ENCODE measurements around the gene SIGLEC8. TPM values are rescaled to one million over a fixed set of nuclear protein-coding genes. Genes with fewer than 3 reads are reported as not detected.
A peak's percentile ranks its signal among the peaks of the same experiment; 100 is the strongest.
"Not testable (repeated sequence)": the region's sequence is repeated elsewhere in the genome, so short reads cannot be mapped to it uniquely, and the experiment has no call there.

SIGLEC8 gene
- polyA plus RNA-seq, 12 donors: 0.08 to 0.29 (median 0.17) TPM; not detected in 8

- peak; percentile 54 for DNase-seq
Measured at GRCh38 chr19:51473009-51473707, 14.9 kb upstream of the SIGLEC8 start.

- DNase-seq: no peak
Measured at GRCh38 chr19:51472607-51473006, 14.4 kb upstream of the SIGLEC8 start.

- DNase-seq: no peak
Measured at GRCh38 chr19:51471527-51471926, 13.3 kb upstream of the SIGLEC8 start.

- DNase-seq: no peak
Measured at GRCh38 chr19:51470966-51471365, 12.7 kb upstream of the SIGLEC8 start.

GRCh38 chr19:51469629-51470028, 11.4 kb upstream of the SIGLEC8 start:
- DNase-seq: no peak

DNA sequence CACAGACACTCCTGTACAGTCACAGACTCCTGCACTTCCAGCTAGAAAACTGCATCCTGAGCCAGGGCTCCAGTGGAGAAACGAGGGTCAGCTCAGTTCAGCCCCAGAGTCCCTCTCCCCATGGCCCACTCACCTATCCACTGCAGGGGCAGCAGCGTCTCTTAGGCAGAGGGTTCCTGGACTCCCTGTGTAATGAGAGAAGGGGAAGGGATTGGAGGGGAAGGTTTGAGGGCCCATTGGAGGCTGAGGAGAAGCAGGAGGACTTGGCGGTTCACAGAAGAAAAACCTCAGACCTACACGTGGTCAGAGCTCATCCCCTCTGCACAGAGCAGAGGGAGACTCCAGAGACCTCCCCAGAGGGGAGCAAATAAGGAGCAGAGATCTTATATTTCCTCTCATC, 10.9 kb upstream of the SIGLEC8 start:
- no peak for DNase-seq

GRCh38 chr19:51468545-51468920, 10.3 kb upstream of the SIGLEC8 start:
- DNase-seq: no peak

- DNase-seq: no peak
Measured at GRCh38 chr19:51467864-51468544, 9.8 kb upstream of the SIGLEC8 start.

- DNase-seq: no peak
Measured at GRCh38 chr19:51466723-51467122, 8.5 kb upstream of the SIGLEC8 start.

- DNase-seq: not testable (repeated sequence)
Measured at GRCh38 chr19:51463976-51464581, 5.8 kb upstream of the SIGLEC8 start.

GRCh38 chr19:51462681-51463080, 4.4 kb upstream of the SIGLEC8 start:
- no peak for DNase-seq

- DNase-seq: no peak
Measured at GRCh38 chr19:51462276-51462675, 4.0 kb upstream of the SIGLEC8 start.

GRCh38 chr19:51461723-51462161, 3.5 kb upstream of the SIGLEC8 start:
- peak; percentile 10 for DNase-seq

GRCh38 chr19:51460164-51460992, 2.1 kb upstream of the SIGLEC8 start:
- DNase-seq: no peak

GRCh38 chr19:51458899-51459505, 748 bp upstream of the SIGLEC8 start:
- DNase-seq: no peak

GRCh38 chr19:51457351-51458013, 772 bp downstream of the SIGLEC8 start:
- no peak for DNase-seq

- no peak for DNase-seq
Measured at GRCh38 chr19:51456541-51457290, 1.5 kb downstream of the SIGLEC8 start.

DNA sequence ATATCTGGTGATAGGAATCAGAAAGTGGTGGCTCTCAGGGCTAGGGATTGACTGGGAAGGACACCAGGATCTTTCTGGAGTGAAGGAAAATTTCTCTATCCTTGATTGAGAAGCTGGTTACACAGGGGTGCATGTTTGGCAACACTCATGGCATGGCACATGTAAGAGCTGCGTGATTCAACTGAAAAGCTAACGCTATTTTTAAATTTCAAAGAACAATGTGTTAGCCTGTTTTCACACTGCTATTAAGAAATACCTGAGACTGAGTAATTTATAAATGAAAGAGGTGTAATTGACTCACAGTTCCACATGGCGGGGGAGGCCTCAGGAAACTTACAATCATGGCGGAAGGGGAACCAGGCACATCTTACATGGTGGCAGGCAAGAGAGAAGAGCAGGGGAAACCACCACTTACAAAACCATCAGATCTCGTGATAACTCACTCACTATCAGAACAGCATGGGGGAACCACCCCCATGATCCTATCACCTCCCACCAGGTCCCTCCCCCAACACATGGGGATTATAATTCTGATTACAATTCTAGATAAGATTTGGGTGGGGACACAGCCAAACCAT, 7.4 kb downstream of the SIGLEC8 start:
- DNase-seq: no peak

DNA sequence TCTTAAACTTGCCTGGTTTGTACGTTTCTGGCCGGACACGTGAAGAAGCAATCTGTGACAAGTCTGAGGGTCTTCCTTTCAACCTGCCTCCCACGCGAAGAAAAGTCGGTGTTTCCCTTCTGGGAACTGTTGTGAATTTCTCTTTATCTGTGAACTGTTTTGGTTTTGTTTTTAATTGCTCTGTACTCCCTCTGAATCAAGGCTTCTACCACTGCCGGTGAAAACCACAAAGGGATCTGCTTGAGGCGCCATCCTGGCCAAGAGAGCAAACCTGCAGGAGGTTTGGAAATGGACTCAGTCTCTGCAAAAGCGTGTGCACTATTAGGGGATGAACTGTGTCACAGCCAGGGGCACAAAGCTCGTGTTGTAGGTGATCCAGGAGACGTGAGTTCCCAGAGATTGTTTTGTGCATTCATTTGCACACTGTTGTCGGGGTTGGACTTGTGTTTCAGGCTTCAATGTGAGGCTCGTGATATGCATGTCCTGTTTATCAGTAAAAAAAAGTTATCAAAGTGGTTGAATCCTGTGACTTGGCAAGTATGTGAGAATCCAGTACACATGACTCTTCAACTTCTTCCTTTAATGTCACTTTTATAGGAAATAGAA, 9.7 kb downstream of the SIGLEC8 start:
- DNase-seq: no peak

GRCh38 chr19:51448011-51448410, 10.2 kb downstream of the SIGLEC8 start:
- no peak for DNase-seq

All from muscle of arm (tissue), 12 donors.